CD4-positive, alpha-beta T cell (primary cell): Measurements from ENCODE around the gene PXMP2. TPM values are rescaled to one million over a fixed set of nuclear protein-coding genes. Genes with fewer than 3 reads are reported as not detected.
A peak's percentile ranks its signal among the peaks of the same experiment; 100 is the strongest.

Source experiments
- ATAC-seq: fragments of 200-7000 bp; cut with Tn5 transposase; one replicate; pipeline ENCODE4 v1.10.0; 2022; ENCODE audit warnings: mild to moderate bottlenecking; ENCODE audit not compliant: poor library complexity
- CTCF ChIA-PET: fragments of 350-600 bp; sonication (Branson Sonifier 250); formaldehyde crosslinking; loops from one replicate; lab custom pipeline; 2021; ENCODE audit warnings: antibody characterized with exemption, inconsistent platforms; lab: Charles Lee
- POLR2A ChIA-PET: fragments of 350-600 bp; sonication (Branson Sonifier 250); formaldehyde crosslinking; loops from one replicate; lab custom pipeline; 2021; ENCODE audit warnings: antibody characterized with exemption, inconsistent platforms; lab: Charles Lee
- DNase-seq, 14 experiments: peaks; one replicate each; pipeline ENCODE4 v3.0.0-alpha.2; 2013 to 2020; ENCODE audit warnings: mixed read lengths in 2 of 14
- H3K27ac ChIP-seq, 2 donors: one replicate each; pipeline versions ENCODE4 v1.5.1 to v1.7.0; 2013; ENCODE audit warnings: low read length in 2 of 2, low read depth in 1 of 2, mild to moderate bottlenecking in 1 of 2
- H3K27me3 ChIP-seq, 2 experiments: 1 replicate in 1 of 2; 2 replicates in 1 of 2; pipeline versions ENCODE4 v1.6.1 to v1.7.0; 2013; ENCODE audit warnings: low read length in 2 of 2, control low read depth in 1 of 2, mild to moderate bottlenecking in 1 of 2, moderate library complexity in 1 of 2; ENCODE audit not compliant: insufficient read depth in 2 of 2, control insufficient read depth in 1 of 2
- H3K36me3 ChIP-seq: one replicate; pipeline ENCODE4 v1.6.1; 2013; ENCODE audit warnings: low read length, control low read depth; ENCODE audit not compliant: insufficient read depth
- H3K4me1 ChIP-seq: one replicate; pipeline ENCODE4 v1.6.1; 2013; ENCODE audit warnings: low read length, control low read depth; ENCODE audit not compliant: insufficient read depth
- H3K4me3 ChIP-seq: one replicate; pipeline ENCODE4 v1.5.1; 2013; ENCODE audit warnings: mild to moderate bottlenecking, low read length, moderate library complexity
- H3K9me3 ChIP-seq, 2 experiments: 1 replicate in 1 of 2; 2 replicates in 1 of 2; pipeline versions ENCODE4 v1.6.1 to v1.7.0; 2013; ENCODE audit warnings: low read length in 2 of 2, mild to moderate bottlenecking in 2 of 2, control low read depth in 1 of 2, moderate library complexity in 1 of 2; ENCODE audit not compliant: control insufficient read depth in 1 of 2, insufficient read depth in 1 of 2
- H3K27ac Mint-ChIP-seq: one replicate; pipeline ENCODE4 v1.8.0; 2020; ENCODE audit warnings: mixed read lengths
- H3K27me3 Mint-ChIP-seq: one replicate; pipeline ENCODE4 v1.8.0; 2021; ENCODE audit warnings: mixed read lengths
- H3K36me3 Mint-ChIP-seq: one replicate; pipeline ENCODE4 v1.8.0; 2021; ENCODE audit warnings: low read depth, mixed read lengths
- H3K4me1 Mint-ChIP-seq: one replicate; pipeline ENCODE4 v1.8.0; 2021; ENCODE audit warnings: low read depth, mixed read lengths
- H3K4me3 Mint-ChIP-seq: one replicate; pipeline ENCODE4 v1.8.0; 2020; ENCODE audit warnings: mild to moderate bottlenecking, mixed read lengths
- H3K9me3 Mint-ChIP-seq: one replicate; pipeline ENCODE4 v1.8.0; 2020; ENCODE audit warnings: mixed read lengths
- intact Hi-C, 2 experiments: fragments of 100-400 bp; cut with DNase I in 1 of 2; cut with micrococcal nuclease in 1 of 2; formaldehyde crosslinking; loops; one replicate each; pipeline versions ENCODE4 v1.15.1 to v1.9.0; 2023 to 2025; cut with DNase I, micrococcal nuclease
- total RNA-seq, 174 experiments: library from RNA in 2 of 174; stranded (reverse) in 2 of 174; gene quantifications; one replicate each; pipeline ENCODE4 v1.2.3 and lab custom pipeline; 2021 to 2026
- TF ChIP-seq, protein P1 (sequence below): fragments of 200-600 bp; IDR thresholded peaks from one replicate; pipeline ENCODE4 v1.8.0; 2022; ENCODE audit warnings: antibody characterized with exemption, mild to moderate bottlenecking

The PXMP2 gene
- total RNA-seq, 2 experiments from 2014 or later = 2.1 to 2.6 TPM

DNA sequence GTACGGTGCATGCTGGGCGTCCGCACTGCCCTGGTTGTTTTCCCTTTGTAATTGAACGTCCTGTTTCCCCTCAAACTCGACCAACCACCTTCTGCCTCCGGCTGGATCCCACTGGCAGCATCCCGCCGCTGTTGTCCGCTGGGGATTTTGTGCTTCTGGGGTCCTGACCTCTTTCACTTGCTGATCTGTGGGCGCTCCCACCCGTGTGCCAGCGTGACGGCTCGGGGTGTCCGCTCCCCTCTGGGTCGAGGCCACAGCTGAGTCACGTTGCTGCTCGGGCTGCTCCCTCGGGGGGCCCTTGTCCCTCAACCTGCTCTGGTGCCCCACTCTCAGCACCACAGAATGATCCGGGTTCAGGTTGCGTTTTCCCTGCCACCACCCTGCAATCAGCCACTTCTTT lies 31.3 kb downstream of the PXMP2 start:
- no peaks in the 10 kb centered on the region for H3K4me1 Mint-ChIP-seq
- H3K9me3 Mint-ChIP-seq = no peaks in the 10 kb centered on the region
- Histone ChIP-seq H3K9me3 (no peaks in the 10 kb centered on the region), H3K27me3 (no peaks in the 10 kb centered on the region), H3K4me3 (no peak overlapping the region), H3K27ac (no peak overlapping the region), H3K36me3 (peaks cover 77% of the 10 kb centered on the region), H3K4me1 (peaks cover 4% of the 10 kb centered on the region)
- TF ChIP-seq, protein P1, sequence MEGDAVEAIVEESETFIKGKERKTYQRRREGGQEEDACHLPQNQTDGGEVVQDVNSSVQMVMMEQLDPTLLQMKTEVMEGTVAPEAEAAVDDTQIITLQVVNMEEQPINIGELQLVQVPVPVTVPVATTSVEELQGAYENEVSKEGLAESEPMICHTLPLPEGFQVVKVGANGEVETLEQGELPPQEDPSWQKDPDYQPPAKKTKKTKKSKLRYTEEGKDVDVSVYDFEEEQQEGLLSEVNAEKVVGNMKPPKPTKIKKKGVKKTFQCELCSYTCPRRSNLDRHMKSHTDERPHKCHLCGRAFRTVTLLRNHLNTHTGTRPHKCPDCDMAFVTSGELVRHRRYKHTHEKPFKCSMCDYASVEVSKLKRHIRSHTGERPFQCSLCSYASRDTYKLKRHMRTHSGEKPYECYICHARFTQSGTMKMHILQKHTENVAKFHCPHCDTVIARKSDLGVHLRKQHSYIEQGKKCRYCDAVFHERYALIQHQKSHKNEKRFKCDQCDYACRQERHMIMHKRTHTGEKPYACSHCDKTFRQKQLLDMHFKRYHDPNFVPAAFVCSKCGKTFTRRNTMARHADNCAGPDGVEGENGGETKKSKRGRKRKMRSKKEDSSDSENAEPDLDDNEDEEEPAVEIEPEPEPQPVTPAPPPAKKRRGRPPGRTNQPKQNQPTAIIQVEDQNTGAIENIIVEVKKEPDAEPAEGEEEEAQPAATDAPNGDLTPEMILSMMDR = no peak
- DNase-seq (peak in 1 of 14 experiments; percentile 13), ATAC-seq (no peak)
- H3K27me3 Mint-ChIP-seq = no peaks in the 10 kb centered on the region
- no peak overlapping the region for H3K27ac Mint-ChIP-seq
- ChIA-PET CTCF (no interaction called here), POLR2A (no interaction called here)
- intact Hi-C loops = loop anchor here in 1 of 2 experiments (10.0 kb wide), 1 partner anchor 316 kb away; the partner anchor contains the start of gene ZNF84
- H3K4me3 Mint-ChIP-seq = no peak overlapping the region
- peaks cover 61% of the 10 kb centered on the region for H3K36me3 Mint-ChIP-seq

DNA sequence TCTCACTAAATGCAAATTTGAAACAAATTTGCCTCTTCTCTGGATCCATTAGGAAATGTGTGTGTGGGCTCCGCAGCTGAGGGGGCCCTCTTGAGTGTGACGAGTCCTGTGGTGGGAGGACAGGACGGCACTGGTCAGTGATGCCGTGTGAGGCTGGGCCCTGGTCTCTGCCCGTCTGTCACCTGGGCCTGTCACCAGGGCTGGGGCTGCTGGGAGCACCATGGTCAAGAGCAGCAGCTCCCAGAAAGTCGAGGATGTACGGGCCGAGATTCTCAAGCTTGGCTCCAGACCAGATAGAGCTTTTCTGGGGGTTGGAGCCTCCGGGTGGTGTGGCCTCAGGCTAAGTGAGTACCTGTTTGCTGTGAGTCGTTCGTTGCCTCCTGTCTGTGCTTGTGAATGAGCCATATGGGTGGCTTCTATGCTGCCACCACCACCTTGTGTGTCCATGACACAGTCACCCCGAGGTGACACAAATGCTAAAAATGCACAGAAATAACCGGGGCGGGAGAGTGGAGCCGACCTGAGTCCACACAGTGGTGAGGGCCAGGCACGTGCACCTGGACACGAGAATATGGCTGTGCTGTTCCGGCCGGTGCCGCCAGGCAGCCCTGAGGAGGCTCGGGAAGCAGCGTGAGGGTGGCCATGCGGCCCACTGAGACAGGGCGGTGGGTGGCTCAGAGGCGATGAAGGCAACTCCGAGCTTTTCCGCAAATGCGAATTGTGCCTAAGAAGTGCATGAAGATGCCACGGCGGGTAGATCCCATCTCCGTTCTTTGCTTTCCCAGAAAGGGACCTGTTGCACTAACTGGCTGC lies 32.0 kb downstream of the PXMP2 start:
- ATAC-seq (no peak), DNase-seq (peak in 1 of 14 experiments; percentile 11)
- no peaks in the 10 kb centered on the region for H3K4me1 Mint-ChIP-seq
- H3K27me3 Mint-ChIP-seq = no peaks in the 10 kb centered on the region
- POLR2A ChIA-PET = no interaction called here
- no peaks in the 10 kb centered on the region for H3K9me3 Mint-ChIP-seq
- no peaks in the 10 kb centered on the region for H3K27me3 ChIP-seq
- H3K4me3 ChIP-seq = no peak overlapping the region
- intact Hi-C loops = loop anchor here in 1 of 2 experiments (10.0 kb wide), 1 partner anchor 315 kb away; the partner anchor contains the start of gene ZNF84
- no peaks in the 10 kb centered on the region for H3K9me3 ChIP-seq
- H3K36me3 ChIP-seq = peaks cover 79% of the 10 kb centered on the region
- H3K27ac ChIP-seq = no peak overlapping the region
- no peak overlapping the region for H3K4me3 Mint-ChIP-seq
- H3K27ac Mint-ChIP-seq = no peak overlapping the region
- peaks cover 66% of the 10 kb centered on the region for H3K36me3 Mint-ChIP-seq
- no peaks in the 10 kb centered on the region for H3K4me1 ChIP-seq
- CTCF ChIA-PET = no interaction called here
- TF ChIP-seq, protein P1 = no peak

DNA sequence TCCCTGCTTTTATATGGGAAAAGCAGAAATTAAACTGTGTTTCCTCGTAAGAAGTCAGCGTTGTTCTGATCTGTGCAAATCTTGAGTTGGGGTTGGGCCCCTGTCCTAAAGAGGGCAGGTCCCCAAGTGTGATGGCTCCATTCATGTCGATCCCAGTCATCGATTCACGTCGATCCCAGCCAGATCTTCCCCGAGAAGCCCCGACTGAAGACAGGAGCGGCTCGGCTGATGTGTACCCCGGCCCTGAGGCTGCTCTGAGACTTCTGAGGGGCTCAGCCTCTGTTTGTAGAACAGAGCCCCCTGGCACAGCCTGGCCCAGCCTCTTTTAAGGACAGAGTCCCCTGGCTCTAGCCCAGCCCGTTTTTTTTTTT lies 32.6 kb downstream of the PXMP2 start:
- ChIA-PET POLR2A (no interaction called here), CTCF (no interaction called here)
- ATAC-seq (no peak), DNase-seq (no peak)
- no peaks in the 10 kb centered on the region for H3K27me3 ChIP-seq
- peaks cover 79% of the 10 kb centered on the region for H3K36me3 ChIP-seq
- no peak overlapping the region for H3K27ac Mint-ChIP-seq
- H3K4me1 ChIP-seq = no peaks in the 10 kb centered on the region
- no peaks in the 10 kb centered on the region for H3K9me3 Mint-ChIP-seq
- H3K4me3 Mint-ChIP-seq = no peak overlapping the region
- no peaks in the 10 kb centered on the region for H3K9me3 ChIP-seq
- intact Hi-C loops = loop anchor here in 1 of 2 experiments (10.0 kb wide), 1 partner anchor 315 kb away; the partner anchor contains the start of gene ZNF84
- H3K27ac ChIP-seq = no peak overlapping the region
- H3K27me3 Mint-ChIP-seq = no peaks in the 10 kb centered on the region
- peaks cover 64% of the 10 kb centered on the region for H3K36me3 Mint-ChIP-seq
- no peaks in the 10 kb centered on the region for H3K4me1 Mint-ChIP-seq
- TF ChIP-seq, protein P1 = no peak
- H3K4me3 ChIP-seq = no peak overlapping the region
